GM03348 (cell line): ENCODE measurements around the gene NXPH4.

Experiments used
- DNase-seq: peaks from one replicate; pipeline ENCODE4 v3.0.0; 2012; ENCODE audit warnings: low spot score

NXPH4 gene

GRCh38 chr12:57219205-57219992 lies 2.8 kb downstream of the NXPH4 start:
- no peak for DNase-seq

- DNase-seq: no peak
Observed at GRCh38 chr12:57219993-57220754, 3.6 kb downstream of the NXPH4 start.

- no peak for DNase-seq
Observed at GRCh38 chr12:57220770-57221168, 4.2 kb downstream of the NXPH4 start.

GRCh38 chr12:57221169-57221917 lies 4.7 kb downstream of the NXPH4 start:
- DNase-seq: no peak

- DNase-seq: no peak
Observed at GRCh38 chr12:57222286-57223190, 5.9 kb downstream of the NXPH4 start.

GRCh38 chr12:57223191-57224165 lies 6.9 kb downstream of the NXPH4 start:
- DNase-seq: no peak

- DNase-seq: no peak
Observed at GRCh38 chr12:57224278-57224972, 7.8 kb downstream of the NXPH4 start.

GRCh38 chr12:57224973-57225679 lies 8.5 kb downstream of the NXPH4 start:
- DNase-seq: peak; percentile 58

GRCh38 chr12:57225680-57226210 lies 9.2 kb downstream of the NXPH4 start:
- DNase-seq: no peak

- no peak for DNase-seq
Observed at GRCh38 chr12:57226588-57227314, 10.2 kb downstream of the NXPH4 start.

GRCh38 chr12:57227315-57228115 lies 10.9 kb downstream of the NXPH4 start:
- DNase-seq: no peak

- DNase-seq: no peak
Observed at GRCh38 chr12:57229046-57229633, 12.5 kb downstream of the NXPH4 start.

GRCh38 chr12:57229634-57230380 lies 13.2 kb downstream of the NXPH4 start, which contains the start of gene SHMT2:
Gene SHMT2, plus strand, starts transcription at chr12:57229711. Its CDS starts 68 bp downstream, at chr12:57229779.
- DNase-seq: peak; percentile 98

- DNase-seq: no peak
Observed at GRCh38 chr12:57230381-57231155, 14.0 kb downstream of the NXPH4 start.
